UCSD-AML1 (cell line): ENCODE results near the gene ERFL.
"Not testable (repeated sequence)": the region's sequence is repeated elsewhere in the genome, so short reads cannot be mapped to it uniquely, and the experiment has no call there.

Experiments
- DNase-seq: peaks from one replicate; lab custom pipeline; 2025; ENCODE audit not compliant: unreplicated experiment; lab: John Stamatoyannopoulos, UW

The ERFL gene

DNA sequence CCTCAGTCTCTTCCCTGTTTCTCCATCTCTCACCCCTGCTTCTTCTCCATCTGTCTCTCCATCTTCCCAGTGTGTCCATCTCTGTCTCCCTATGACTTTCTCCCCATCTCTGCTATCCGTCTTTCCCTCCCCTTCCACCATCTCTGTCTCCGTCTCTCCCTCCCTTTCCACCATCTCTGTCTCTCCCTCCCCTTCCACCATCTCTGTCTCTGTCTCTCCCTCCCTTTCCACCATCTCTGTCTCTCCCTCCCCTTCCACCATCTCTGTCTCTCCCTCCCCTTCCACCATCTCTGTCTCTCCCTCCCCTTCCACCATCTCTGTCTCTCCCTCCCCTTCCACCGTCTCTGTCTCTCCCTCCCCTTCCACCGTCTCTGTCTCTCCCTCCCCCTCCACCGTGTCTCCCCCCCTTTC, 13.8 kb downstream of the ERFL start:
- DNase-seq: not testable (repeated sequence)

DNA sequence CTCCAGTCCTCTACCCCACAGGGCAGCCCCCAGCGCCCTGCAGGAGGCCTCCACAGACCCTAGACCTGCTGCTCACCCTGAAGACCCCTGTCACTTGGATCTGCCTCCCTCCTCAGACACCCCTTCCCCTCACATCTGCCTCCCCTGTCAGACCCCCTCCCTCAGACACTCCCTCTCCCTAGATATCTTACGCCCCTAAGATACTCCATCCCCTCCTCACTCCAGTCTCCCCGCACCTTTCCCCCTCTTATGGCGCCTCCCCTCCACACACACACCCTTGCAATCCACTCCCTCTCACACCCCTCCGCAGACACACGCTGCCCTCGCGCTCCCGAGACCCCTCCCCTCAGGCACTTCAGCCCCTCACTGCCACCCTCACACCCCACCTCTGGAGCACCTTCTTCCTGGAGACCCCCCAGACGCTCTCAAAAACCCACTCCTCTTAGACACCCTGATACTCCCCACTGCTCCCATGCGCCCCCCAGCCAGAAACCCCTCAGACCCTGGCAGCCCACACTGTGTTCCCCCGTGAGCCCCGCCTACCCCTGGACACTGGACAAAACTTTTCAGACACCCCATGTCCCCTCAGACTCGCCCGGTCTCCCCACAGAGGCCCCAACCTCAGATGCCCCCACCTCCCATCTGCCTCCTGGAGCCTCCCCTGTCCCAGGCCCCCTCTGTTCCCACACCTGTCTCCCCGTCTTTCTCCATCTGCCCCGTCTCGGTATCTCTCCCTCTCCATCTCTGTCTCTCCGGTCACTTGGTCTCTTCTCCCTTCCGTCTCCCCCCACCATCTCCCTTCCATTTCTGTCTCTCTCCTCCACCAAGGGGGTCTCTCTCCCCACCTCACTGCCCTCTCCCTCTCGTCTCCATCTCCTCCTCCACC, 14.5 kb downstream of the ERFL start:
- DNase-seq: no peak

DNA sequence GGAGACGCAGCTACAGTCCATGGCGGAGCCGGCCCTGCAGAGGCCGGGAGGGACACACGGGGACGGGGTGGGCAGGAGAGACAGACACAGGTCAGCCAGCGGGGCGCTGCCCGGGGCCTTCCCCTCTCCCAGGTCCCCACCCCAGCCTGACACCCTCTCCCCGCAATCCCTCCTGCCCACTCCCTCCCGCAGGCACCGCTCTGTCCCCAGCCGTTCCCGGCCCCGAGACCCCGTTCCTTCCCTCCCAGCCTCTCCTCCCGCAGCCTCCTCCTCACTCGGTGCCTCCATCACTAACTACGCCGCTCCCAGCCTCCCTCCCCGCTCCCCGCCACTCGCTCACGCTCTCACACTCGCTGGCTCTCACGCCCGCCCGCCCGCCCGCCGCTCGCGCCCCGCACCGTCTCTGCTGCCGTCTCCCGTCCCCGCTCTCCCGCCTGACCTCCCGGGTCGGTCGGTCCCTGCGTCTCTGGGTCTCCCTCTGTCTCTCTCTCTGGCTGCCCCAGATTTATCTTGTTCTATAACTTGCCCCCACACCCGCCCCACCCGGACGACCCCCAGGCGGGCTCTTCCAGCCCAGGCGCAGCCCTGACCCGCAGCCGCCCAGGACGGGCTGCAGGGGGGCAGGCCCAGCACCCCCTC, 15.2 kb downstream of the ERFL start:
- DNase-seq: no peak

DNA sequence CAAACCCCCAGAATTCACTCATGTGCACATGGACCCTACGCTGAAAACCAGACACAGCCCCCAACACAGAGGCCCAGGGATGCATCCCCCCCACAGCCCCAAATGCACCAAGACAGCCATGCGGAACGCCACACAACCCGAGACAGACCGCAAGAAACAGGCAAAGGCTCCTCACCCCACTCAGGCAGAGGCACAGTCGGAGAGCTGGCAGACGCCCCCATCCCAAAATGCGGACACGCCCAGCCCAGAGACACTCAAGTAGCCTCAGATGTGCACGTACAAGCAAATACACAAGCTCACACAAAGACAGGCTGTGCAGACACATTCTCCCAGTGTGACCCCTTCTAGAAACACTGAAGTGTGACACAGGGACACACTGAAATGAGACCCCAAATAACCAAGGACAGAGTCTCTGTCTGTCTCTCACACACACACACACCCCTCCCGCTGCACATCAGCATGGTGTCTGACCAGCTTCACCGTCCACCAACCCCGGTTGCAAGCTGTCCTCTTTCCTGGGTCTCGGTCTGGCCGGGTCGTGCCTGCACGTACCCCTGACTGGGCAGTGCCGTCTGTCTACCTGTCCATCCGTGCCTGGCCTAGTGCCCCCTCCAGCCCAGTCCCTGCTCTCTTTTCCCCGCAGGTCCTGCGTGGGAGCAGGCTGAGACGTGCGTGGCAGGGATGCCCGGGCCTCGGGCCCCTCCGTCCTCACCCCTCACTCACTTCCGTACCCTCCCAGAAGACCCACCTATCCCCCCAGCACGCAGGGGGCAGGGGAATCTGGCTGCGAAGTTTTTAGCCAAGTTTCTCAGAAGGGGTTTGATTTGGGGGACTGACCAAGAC, 16.1 kb downstream of the ERFL start:
- DNase-seq: no peak

DNA sequence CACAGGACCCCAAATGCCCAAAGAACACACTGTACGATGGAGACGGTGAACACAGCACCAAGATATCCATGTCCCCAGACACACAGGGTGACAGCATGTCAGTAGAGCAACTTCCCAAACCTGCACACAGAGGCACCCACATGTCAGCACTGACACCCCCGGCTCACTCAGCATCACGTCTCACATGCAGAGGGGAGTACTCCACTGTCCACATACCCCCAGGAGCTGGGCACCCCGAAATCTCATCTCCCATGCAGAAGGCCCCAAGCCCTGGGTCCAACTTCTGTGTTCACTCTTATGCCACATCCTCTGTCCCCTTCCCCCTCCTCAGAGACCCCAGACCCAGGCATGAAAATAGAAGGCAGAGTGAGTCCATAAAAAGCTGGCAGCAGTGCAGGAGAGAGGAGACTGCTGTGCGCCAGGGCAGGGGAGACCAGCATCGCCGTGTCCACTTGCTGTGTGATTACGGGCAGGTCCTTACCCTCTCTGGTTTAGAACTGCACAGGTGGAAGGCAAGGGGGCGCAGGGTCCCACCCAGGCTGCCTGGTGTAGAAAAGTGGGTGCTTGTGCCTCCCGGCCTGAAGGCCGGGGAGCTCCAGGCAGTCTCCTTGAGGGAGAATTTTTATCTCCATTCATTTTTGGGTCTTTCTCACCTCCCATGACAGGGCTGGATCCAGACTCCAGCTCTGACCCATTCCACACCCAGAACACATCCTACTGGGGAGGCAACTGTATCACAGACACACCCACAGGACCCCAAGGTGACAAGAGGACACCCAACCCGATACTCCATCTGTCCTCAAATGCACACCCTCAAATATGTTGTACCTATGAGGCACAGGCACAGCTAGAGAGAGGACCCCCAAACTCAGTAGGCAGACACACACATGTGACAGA, 17.0 kb downstream of the ERFL start:
- DNase-seq: no peak

DNA sequence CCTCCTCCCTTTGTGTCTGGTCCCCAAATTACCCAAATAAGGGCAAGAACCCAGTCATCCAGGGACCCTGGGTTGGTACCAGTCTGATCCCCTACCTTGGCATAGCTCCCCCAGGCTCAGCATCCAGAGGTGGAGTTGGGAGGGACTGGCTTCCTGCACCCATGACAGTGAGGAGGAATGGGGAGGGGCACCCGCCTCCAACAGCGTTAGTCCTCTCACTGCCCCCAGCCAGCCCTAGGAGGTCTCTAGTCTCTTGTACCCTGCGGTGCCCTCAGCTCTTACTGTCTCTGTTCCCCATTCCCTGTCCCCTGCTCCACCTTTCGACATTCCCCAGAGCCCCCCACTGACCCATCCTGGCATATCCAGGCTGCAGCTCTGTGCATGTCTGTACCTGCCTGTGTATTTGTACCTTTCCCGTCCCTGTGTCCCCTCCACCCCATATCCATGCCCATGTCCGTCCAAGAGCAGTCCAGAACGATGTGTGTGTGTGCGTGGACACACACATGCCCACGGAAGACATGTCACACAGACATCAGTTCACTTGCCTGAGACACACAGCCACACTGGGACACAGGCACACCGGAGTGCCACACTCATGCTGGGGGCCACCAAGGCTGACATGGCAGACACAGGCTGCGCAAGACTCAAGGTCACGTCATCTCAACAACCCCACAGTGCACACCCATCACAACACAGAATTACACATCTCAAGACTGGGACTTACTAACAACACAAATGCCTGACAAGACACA, 17.8 kb downstream of the ERFL start:
- DNase-seq: no peak

DNA sequence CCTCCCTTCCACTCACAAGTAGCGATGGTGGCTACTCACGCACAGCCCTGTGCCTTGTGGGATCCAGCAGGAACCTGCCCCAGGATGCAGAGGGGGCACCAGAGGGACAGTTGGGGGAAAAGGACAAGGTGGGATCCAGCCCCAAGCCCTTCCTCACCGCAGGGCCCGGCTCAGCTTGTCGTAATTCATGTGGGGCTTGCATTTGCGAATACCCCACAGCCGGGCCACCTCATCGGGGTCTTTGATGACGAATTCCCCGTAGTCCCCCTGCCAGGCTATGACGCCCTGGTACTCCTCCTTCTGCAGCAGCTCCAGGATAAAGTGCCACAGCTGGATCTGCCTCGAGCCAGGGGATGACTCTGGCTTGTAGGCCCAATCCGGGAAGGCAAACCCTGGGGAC, 18.5 kb downstream of the ERFL start:
- no peak for DNase-seq

DNA sequence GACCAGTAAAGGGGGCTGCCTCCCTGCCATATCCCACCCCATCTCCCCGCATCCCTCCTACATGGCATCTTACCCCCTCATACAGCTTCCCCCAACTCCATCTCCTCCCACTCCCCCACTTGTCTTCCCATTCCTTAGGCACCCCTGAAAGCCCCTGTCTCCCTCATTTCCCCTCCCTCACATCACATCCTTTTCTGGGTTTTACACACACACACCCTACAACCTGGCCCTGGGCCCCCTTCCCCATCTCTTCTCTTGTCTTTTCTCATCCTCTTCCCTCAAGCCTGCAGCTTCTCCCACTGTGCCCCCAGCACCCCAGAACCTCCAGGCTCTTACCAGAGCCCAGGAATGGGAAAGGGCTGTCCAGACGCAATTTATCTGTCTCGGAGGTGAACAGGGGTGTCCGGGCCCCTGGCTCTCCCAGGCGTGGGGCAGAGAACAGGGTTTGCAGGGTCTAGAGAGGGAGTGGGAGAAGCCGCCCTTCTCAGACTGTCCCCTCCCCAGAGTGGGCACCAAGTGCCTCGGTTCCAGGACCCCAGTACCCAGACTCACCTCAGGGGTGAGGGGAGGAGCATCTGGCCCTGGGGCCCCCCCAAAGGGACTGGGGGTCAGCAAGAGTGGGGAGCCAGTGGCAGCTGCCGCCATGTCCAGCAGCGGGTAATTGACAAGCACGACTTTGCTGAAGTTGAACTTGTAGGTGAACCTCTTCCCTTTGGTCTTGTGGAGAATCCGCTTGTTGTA, 19.4 kb downstream of the ERFL start:
- DNase-seq: no peak

DNA sequence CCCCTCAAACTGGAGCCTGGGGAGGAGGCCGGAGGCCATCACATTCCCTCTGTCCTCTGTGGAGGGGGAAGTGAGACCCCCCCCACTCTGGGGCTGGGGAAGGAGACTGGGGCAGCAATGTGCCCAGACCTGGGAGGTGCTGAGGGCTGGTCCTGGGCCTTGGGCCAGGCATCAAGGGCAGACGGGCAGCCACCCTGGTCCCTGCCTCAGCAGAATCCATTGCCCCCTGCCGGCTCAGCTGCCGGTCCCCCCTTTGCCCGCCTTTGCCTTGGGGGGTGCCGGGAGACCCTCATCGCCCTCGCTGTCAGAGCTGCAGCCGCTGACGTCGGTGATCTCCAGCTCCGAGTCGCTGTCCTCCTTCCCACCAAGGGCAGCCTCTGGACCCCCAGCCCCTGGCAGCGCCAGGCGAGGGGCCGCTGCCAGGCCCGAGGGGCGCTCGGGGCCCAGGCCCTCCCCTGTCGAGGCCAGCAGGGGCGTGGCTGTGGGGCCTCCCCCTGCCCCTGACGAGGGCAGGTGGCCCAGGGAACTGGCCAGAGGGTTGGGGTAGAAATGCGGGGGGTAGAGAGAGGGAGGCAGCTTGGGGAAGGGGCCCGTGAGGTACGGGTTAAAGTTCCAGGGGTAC, 20.1 kb downstream of the ERFL start:
- no peak for DNase-seq

DNA sequence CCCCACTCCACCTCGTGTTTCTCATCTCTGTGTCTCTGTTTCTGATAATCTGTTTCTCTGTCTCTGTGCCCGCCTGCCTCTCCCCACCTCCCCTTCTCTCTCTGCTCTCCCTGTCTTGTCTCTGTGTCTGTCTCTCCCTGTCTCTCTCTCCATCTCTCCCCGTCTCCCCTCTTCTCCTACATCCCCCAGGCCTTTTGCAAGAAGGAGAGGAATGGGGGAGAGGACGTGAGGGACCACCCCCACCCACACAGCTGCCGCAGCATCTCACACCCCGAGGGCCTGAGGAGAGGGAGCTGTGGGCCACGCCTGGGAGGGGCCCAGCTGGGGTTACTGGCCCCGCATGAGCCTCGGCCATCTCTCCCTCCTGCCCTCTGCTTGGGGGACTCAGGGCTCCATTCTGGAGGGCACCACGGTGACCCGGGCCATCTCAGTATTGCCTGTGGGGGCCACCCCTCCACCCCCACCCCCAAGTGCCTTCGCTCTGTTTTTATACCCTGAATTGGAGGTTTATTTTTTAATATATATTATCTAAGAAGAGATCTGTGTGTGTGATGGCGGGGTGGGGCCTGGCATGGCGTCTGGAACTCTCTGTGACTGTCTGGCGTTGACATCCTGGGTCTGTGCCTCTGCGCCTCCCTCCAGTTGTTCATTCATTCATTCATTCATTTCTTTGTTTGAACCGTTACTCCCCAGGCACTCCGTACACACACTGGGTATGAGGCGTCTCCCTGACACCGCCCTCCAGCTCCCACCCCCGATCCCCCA, 21.2 kb downstream of the ERFL start:
- no peak for DNase-seq

DNA sequence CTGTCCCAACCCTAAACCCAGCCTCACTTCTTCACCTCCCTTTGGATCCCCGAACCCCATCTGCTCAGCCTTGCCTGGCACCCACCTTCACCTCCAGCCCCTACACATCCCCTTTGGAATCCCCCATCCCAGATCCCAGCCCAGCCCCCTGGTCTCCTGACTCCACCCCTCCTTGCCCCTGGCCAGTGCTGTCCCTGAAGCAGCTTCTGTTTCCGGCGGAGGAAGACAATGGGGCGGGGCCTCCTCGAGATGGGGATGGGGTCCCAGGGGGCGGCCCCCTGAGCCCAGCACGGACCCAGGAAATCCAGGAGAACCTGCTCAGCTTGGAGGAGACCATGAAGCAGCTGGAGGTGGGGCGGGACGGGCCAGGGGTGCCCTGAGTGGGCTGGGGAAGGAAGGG, 22.0 kb downstream of the ERFL start:
- DNase-seq: no peak

DNA sequence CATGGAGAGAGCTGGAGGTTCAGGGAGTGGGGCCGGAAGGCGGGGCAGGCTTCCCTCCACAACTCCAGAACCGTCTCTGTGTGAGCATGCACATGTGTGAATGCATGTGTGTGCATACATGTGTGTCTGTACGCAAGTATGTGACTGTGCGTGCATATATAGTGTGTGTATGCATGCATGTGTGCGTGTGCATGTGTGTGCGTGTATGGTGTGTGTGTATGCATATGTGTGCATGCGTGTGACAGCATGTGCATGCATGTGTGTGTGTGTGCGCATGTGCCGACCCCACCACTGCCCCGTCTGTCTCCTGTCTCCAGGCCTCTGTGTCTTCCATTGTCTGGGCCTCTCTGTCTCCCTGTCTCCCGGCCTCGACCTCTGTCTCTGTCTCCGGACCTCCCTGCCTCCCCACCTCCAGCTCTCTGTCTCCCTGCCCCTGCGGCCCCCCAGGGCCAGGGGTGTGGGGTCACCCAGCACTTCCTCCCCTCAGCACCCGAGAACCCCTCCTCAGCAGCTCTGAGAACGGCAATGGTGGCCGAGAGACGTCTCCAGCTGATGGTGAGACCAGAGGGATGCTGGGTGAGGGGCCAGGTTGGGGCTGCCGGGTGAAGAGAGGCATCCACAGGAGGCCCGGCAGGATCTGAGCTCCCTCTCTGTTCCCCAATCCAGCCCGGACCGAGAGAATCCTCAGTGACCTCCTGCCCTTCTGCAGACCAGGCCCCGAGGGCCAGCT, 22.8 kb downstream of the ERFL start:
- DNase-seq: no peak

DNA sequence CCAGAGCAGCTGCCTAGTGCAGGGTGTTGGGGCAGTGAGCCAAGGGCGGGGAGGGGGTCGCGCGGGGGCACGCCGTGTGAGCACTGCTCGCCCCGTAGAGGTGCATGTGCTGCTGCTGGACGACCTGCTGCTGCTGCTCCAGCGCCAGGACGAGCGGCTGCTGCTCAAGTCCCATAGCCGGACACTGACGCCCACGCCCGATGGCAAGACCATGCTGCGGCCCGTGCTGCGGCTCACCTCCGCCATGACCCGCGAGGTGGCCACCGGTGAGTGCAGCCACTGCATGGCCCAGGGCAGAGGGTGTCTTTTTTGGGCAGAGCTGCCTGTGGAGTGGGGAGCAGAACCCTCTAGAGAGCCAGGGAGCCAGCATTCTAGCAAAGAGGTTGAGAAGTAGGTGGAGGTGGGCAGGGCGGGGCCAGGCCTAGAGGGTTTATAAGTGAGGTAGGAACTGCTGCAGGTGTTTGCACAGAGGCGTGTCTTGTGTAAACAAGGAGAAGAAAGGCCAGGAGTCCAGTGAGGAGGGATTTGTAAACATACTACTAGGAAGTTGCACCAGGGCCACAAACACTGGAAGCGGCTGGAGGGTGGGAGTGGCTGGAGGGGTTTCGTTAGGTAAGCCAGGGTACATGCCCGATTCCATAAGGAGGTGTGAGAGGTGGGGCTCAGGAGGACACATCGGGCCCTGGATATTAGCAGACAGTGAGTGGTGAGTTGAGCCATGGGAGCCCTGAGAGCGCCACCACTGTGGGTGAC, 24.0 kb downstream of the ERFL start:
- no peak for DNase-seq

DNA sequence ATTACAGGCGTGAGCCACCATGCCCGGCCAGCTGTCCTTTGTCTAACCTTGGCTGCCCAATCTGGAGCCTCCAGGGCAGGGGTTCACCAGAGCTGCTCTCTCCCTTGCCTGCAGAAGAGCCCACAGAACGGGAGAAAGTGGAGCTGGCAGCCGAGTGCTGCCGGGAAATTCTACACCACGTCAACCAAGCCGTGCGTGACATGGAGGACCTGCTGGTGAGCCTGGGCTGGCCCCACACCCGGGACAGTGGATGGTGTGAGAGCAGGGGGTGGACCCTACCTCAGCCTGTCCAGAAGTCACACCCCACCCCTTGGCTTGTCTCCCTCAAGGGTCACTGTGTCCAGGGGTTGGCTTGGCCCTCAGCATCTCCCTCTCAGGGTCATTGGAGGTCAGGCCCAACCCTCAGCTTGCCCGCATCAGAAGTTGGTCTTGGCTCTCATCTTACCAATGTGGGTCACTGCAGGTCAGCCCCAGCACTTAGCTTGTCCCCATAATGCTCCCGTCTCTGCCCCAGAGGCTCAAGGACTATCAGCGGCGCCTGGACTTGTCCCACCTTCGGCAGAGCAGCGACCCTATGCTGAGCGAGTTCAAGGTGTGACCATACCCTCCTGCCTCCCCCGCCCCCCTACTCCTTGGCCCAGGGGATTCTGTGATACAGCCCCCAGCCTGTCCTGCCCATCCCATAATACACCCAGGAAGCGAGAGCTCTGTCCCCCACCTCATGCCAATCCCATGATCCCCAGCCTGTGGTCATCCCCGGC, 24.9 kb downstream of the ERFL start:
- no peak for DNase-seq

DNA sequence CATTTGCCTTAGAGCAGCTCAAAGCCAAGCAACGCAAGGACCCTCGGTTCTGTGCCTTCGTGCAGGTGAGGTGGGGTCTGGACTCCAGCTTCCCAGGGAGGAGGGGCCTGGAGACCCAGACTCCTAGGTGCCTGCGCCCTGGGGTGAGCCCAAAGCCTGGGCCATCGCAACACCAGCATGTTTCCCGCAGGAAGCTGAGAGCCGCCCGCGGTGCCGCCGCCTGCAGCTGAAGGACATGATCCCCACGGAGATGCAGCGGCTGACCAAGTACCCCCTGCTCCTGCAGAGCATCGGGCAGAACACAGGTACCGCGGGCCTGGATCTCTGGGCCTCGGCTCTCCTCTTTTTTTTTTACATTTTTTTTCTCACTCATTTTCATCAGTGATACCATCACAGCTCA, 25.7 kb downstream of the ERFL start:
- DNase-seq: no peak
